ENCODE results near the gene GCC1.
"Not testable (repeated sequence)": the region's sequence is repeated elsewhere in the genome, so short reads cannot be mapped to it uniquely, and the experiment has no call there.

Gene GCC1

GRCh38 chr7:127589896-127590295, 4.5 kb upstream of the GCC1 start:
- DNase-seq (ENCODE audit: low read depth) = no peak

GRCh38 chr7:127588697-127589482, 3.5 kb upstream of the GCC1 start:
- DNase-seq (ENCODE audit: low read depth) = no peak

- DNase-seq (ENCODE audit: low read depth) = peak; percentile 79
Observed at GRCh38 chr7:127588019-127588696, 2.8 kb upstream of the GCC1 start, which contains the start of gene ARF5. TSS of gene ARF5 (plus strand) at chr7:127588411. CDS start at chr7:127588499, 88 bp downstream.

GRCh38 chr7:127587663-127588018, 2.2 kb upstream of the GCC1 start:
- DNase-seq (ENCODE audit: low read depth) = no peak

GRCh38 chr7:127586346-127586745, 950 bp upstream of the GCC1 start:
- DNase-seq (ENCODE audit: low read depth) = no peak

GRCh38 chr7:127584648-127585043, 750 bp downstream of the GCC1 start:
- DNase-seq (ENCODE audit: low read depth) = no peak

- DNase-seq (ENCODE audit: low read depth) = no peak
Observed at GRCh38 chr7:127582361-127582760, 3.0 kb downstream of the GCC1 start.

- no peak for DNase-seq (ENCODE audit: low read depth)
Observed at GRCh38 chr7:127581716-127582115, 3.7 kb downstream of the GCC1 start.

- no peak for DNase-seq (ENCODE audit: low read depth)
Observed at GRCh38 chr7:127580612-127581011, 4.8 kb downstream of the GCC1 start.

- no peak for DNase-seq (ENCODE audit: low read depth)
Observed at GRCh38 chr7:127578711-127579275, 6.6 kb downstream of the GCC1 start.

GRCh38 chr7:127578036-127578684, 7.2 kb downstream of the GCC1 start:
- no peak for DNase-seq (ENCODE audit: low read depth)

- no peak for DNase-seq (ENCODE audit: low read depth)
Observed at GRCh38 chr7:127571741-127572505, 13.5 kb downstream of the GCC1 start.

GRCh38 chr7:127568034-127568433, 17.4 kb downstream of the GCC1 start:
- DNase-seq (ENCODE audit: low read depth) = not testable (repeated sequence)

- DNase-seq (ENCODE audit: low read depth) = no peak
Observed at GRCh38 chr7:127566242-127566641, 19.2 kb downstream of the GCC1 start.

GRCh38 chr7:127557803-127558202, 27.6 kb downstream of the GCC1 start:
- DNase-seq (ENCODE audit: low read depth) = no peak

GRCh38 chr7:127556404-127556803, 29.0 kb downstream of the GCC1 start:
- DNase-seq (ENCODE audit: low read depth) = no peak

GRCh38 chr7:127551941-127552340, 33.5 kb downstream of the GCC1 start:
- no peak for DNase-seq (ENCODE audit: low read depth)

- DNase-seq (ENCODE audit: low read depth) = no peak
Observed at GRCh38 chr7:127550247-127550646, 35.1 kb downstream of the GCC1 start.

GRCh38 chr7:127546313-127546712, 39.1 kb downstream of the GCC1 start:
- no peak for DNase-seq (ENCODE audit: low read depth)

- DNase-seq (ENCODE audit: low read depth) = no peak
Observed at GRCh38 chr7:127541548-127541947, 43.8 kb downstream of the GCC1 start.

- not testable (repeated sequence) for DNase-seq (ENCODE audit: low read depth)
Observed at GRCh38 chr7:127540461-127540860, 44.9 kb downstream of the GCC1 start.

- no peak for DNase-seq (ENCODE audit: low read depth)
Observed at GRCh38 chr7:127539116-127539515, 46.3 kb downstream of the GCC1 start.
